GM19023 (cell line): Measurements from ENCODE around the gene PERM1.
"Not testable (repeated sequence)": the region's sequence is repeated elsewhere in the genome, so short reads cannot be mapped to it uniquely, and the experiment has no call there.

Experiments used
- ATAC-seq: cut with Tn5 transposase; IDR thresholded peaks from one replicate; pipeline ENCODE4 v1.9.1; 2021; ENCODE audit warnings: mild to moderate bottlenecking, moderate library complexity; ENCODE audit not compliant: unreplicated experiment

PERM1 gene

DNA sequence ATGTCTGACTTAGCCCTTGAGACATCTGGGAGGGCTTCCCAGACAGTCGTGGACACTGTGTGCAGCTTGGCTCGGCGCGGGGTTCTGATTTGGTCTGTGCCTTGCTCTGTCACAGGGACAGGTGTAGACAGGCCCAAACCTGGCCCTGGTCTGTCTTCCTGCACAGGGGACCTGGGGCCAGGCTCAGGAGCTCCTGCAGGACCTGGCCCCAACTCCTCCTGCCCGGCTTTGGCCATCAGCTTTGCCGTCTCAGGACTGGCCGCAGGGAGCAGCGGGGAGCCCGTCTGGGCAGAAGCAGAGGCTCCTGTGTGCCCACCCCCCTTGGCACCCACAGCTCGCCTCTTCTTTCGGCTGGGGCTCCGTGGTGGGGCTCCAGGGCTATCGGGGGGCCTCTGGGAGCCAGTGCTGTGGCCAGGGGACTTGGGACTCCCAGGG, 1.7 kb downstream of the PERM1 start:
- ATAC-seq: no peak

DNA sequence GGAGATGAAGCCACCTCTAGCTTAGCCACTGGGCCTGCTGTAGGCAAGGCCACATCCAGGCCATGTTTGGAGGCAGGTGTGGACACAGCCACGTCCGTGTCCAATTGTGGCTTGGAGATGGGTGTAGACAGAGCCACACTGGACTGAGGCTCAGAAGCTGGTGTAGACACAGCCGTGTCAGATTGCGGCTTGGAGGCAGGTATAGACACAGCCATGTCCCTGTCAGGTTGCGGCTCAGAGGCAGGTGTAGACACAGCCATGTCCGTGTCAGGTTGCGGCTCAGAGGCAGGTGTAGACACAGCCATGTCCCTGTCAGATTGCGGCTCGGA, 2.2 kb downstream of the PERM1 start:
- no peak for ATAC-seq

DNA sequence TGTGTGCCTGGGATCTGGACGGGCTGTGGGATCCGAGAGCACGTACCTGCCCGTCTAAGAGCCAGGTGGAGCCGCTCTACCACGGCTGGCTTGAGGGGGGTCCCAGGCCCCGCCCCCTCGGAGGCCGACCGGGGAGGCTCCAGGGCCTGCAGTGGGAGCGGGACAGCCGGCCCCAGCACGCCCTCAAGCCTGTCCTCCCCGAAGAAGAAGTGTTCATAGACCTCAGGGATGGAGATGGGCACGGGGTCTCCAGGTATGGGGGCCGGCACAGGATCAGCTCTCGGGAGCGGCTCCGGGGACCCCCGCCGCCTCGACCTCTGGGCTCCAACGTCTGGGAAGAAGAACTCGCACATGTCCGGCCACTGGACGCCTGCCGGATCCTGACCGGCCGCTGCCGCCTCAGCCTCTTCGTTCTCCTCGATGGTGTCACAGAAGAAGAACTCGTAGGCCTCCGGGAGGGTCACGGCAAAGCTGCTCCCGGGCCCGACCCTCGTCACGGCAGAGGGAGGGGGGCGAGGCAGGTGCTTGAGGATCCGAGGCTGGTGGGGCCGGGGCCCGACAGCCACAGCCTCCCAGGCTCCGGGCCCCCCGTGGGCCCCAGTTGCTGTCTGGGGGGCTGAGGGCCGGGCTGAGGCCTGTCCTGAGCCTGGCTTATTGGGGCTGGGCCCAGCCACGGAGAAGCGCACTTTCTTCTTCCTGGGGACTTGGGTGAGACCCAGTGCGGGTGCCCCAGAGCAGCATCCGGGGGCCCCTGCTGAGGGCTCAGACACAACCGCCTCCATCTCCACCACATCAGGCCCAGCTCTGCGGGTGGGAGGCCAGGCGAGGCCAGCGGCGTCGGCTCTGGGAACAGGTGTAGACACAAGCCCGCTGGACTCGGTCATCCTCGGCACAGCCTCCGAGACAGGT, 2.8 kb downstream of the PERM1 start:
- ATAC-seq: no peak

DNA sequence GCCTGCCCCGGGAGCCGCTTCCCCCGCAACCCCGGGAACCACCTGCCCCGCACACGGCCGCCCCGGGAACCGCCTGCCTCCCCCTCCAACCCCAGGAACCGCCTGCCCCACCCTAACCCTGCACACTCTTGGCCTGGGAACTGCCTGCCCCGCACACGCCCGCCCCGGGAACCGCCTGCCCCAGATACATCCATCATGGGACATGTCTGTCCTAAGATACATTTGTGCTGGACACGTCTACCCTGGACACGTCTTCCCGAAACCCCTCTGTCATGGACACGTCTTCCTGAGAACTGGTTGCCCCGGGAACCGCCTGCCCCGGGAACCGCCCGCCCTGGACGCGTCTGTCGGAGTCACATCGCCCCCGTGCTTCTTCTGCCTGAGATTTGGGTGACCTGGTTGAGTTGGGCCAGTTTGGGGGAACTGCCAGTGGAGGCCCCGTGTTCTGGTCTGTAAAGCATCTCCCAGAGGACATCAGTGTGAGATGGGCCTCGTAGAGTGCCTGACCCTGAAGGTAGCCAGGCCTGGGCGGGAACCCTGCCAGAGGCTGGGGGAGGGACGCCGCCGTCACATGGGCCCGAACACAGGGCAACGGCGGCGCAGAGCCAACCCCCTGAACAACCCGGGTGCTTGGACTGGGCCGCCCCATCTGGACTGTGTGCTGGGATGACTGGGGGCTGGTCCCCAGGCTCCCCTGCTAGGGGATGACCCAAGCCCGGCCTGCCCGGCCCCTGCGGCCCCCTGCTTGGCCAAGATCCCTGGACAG, 3.6 kb downstream of the PERM1 start:
- no peak for ATAC-seq

GRCh38 chr1:976791-977190, 5.1 kb downstream of the PERM1 start:
- ATAC-seq: not testable (repeated sequence)

DNA sequence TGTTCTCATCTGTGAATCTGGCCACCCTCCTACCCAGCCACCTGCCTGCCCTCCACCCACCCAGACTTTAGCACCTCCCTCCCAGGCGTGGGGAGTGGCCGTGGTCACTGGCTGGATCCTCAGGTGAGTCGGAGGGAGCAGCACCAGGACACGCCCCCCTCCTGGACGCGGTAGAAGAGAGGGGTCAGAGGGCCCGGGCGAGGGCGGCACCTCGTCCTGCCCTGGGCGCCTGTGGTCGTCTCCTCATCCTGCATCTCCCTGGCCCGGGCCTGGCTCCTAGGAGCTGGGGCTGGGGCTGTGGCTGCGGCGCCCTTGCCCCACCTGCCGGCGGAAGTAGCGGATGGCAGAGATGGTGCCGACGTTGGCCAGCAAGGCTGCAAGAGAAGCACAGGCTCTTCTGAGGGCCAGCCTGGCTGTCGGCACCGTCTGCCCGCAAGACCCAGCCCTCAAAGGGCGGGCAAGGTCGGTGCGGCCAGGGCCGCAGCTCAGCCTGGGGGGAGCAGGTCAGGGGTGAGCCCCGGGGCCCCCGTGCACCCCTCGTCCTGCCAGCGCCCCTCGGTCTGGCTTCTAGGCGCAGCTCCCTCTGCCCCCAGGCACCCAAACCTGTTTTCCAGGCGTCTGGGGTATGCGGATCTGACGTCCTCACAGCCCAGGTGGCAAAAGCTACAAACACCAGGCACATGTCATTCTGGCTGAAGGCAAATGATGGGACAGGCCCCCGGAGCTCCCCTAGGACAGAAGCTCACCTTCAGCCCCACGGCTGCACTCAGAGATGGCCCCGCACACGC, 5.8 kb downstream of the PERM1 start:
- no peak for ATAC-seq

DNA sequence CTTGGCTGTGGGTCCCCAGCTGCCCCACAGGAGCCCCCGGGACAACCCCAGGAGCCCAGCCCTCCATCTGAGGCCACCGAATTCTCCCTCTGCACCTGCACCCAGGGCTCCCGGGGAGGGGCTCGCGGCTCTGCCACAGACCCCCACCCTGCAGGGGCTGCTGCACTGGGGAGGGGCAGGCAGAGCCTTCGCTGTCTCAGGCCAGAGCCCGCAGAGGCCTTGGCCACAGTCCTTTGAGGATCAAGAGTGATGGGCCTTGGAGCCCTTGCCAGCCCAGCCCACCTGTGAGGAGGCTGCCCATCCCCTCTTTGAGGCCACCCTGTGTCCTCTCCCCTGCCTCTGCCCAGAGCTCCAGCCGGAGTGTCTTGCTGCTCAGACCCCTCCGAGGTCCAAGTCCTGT, 6.5 kb downstream of the PERM1 start:
- no peak for ATAC-seq

GRCh38 chr1:974687-975328, 7.1 kb downstream of the PERM1 start:
- no peak for ATAC-seq

DNA sequence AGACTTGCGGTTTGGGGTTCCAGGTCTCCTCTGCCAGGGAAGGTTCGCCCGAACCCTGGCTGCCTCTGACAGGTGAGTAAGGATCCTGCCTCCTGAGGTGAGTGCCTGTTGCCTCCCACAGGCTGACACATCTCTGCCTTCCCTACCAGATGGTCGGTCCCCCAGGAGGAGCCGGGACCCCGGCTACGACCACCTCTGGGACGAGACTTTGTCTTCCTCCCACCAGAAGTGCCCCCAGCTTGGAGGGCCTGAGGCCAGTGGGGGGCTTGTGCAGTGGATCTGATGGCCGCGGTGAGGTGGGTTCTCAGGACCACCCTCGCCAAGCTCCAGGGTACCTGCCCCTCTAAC, 7.6 kb downstream of the PERM1 start:
- ATAC-seq: no peak

DNA sequence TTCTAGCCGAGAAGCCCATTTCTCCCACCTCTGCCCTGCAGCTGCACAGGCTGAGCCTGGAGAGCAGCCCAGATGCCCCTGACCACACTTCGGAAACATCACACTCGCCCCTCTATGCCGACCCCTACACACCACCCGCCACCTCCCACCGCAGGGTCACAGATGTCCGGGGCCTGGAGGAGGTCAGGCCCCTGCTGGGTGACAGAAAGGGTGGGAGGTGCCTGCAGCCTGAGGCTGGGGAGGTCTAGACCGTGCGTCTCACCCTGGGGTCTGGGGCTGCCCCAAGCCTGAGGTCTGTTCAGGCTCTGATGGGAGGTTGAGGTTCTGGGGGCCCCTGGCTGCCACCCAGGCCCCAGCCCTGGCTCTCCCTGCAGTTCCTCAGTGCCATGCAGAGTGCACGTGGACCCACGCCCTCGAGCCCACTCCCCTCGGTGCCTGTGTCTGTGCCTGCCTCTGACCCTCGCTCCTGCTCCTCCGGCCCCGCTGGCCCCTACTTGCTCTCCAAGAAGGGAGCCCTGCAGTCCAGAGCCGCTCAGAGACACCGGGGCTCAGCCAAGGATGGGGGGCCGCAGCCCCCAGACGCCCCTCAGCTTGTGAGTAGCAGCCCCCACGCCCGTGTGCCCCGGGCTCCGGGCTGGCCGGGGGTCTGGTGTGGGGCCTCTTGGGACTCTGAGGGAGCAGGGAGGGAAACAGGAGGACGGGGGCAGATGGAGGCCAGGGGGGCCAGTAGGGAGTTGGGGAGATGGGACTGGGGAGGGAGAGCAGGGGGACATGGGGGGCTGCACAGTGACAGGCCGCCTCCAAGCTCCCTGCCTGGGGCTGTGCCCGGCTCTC, 8.2 kb downstream of the PERM1 start:
- no peak for ATAC-seq

GRCh38 chr1:972726-973458, 9.0 kb downstream of the PERM1 start:
- ATAC-seq: no peak

GRCh38 chr1:971751-972506, 10.0 kb downstream of the PERM1 start:
- no peak for ATAC-seq

- ATAC-seq: no peak
These were observed 10.7 kb downstream of the PERM1 start for GRCh38 chr1:970973-971730.

DNA sequence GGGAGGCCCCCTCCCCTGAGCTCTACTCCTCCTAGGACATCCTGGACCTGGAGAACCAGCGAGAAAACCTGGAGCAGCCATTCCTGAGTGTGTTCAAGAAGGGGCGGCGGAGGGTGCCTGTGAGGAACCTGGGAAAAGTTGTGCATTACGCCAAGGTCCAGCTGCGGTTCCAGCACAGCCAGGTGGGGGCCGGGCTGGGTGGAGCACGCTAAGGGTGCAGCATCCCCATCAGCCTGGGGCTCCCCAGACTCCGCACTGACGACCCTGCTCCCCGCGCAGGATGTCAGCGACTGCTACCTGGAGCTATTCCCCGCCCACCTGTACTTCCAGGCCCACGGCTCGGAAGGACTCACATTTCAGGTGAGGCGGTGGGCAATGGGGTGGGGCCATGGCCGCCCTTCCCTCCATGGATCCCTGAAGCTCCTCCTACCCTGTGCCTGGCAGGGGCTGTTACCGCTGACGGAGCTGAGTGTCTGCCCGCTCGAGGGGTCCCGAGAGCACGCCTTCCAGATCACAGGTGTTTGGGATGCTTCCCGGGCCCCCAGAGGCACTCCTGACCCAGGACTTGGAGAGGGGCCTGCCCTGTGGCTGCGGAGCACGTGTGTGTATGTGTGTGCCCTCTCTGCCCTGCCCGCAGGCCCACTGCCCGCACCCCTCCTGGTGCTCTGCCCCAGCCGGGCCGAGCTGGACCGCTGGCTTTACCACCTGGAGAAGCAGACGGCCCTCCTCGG, 11.5 kb downstream of the PERM1 start:
- no peak for ATAC-seq

- ATAC-seq: no peak
These were observed 12.5 kb downstream of the PERM1 start for GRCh38 chr1:969260-969855.

GRCh38 chr1:967466-968343, 14.2 kb downstream of the PERM1 start:
- ATAC-seq: no peak
